H4 (cell line): ENCODE measurements around the gene TTC32. TPM values are rescaled to one million over a fixed set of nuclear protein-coding genes. Genes with fewer than 3 reads are reported as not detected.

Experiments
- DNase-seq: peaks from one replicate; pipeline ENCODE4 v3.0.0-alpha.2; 2015; ENCODE audit warnings: low spot score
- total RNA-seq: library from RNA; depleted of rRNA; stranded (reverse); fragments of >200 nt; shearing (Covaris generic); gene quantifications from 2 replicates; pipeline ENCODE4 v1.2.3, GENCODE V29; 2014

Gene TTC32
- total RNA-seq, 1 experiment from 2014 or later: 3.5 TPM

- no peak for DNase-seq
Measured at GRCh38 chr2:19878268-19879046, 23.3 kb downstream of the TTC32 start.

DNA sequence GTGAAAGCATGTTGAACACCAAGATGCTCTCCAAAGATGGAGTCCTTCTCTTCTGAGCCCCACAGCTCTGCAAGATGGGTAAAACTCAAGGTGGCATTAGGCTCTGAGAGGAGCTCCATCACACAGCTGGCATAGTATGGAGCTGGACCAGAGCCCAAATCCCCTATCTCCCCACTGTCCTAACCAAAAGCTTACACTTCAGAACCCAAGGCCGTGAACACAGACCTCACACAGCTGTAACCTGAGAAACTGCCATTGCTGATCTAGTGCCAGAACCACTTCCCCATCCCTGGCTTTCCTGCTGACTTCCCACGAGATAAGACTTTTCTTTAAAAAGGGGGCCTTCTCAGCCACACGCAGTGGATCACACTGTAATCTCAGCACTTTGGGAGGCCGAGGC, 25.0 kb downstream of the TTC32 start:
- no peak for DNase-seq

DNA sequence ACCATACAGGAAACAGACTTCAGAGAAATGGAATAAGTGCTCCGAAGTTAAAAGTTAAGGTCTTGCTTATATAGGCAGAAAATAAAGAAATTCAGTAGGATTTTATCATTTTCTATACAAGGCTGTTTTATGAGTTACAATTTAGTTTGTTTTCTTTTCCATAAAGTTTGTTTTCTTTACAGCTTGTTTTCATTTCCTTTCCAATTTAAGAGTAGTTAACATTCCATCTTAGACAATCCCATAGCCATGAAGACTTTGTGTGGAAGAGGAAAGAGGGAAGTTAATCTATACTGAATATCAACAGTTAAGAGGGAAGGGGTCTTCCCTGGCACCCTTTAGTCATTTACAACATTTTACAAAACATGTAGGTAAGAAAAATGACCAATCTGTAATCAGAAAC, 26.5 kb downstream of the TTC32 start:
- no peak for DNase-seq

DNA sequence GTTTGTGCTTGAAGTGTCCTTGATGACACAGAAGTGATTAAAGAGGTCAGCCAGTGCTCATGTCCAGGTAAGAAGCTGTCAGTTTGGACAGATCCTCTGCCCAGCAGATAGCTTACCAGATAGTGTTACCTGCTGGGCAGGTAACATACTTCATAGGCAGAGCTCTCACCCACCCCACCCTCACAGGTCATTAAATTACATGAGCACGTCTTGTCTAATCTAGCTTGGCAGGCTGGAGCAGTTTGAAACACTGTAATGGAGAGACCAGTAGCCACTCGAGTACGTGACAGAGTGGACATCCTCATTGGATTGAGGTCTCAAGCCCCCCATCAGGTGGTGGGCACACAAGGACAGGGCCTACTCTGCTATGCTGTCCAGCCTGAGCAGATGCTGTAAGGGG, 27.1 kb downstream of the TTC32 start:
- DNase-seq: no peak

GRCh38 chr2:19873014-19873413, 28.8 kb downstream of the TTC32 start:
- no peak for DNase-seq

GRCh38 chr2:19872302-19872701, 29.5 kb downstream of the TTC32 start:
- DNase-seq: no peak

DNA sequence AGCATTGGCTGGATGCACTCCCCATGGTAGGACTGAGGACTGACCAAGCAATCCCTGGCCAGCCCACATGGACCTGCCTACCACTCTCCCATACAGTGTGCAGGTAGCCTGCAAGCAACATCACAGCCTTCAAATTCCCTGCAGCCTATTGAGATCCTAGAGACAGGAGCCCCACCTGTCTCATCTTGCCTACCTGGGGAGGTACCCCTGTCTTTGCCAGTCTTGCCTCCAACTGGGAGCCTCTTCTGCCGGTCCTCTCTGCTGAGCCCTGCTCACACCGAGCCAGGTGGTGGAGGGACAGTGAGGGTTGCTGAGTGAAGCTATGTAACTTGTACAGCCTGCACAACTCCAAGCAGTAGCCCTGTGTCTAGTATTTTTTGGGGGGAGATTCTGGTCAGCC, 29.9 kb downstream of the TTC32 start:
- DNase-seq: no peak

GRCh38 chr2:19870792-19871191, 31.0 kb downstream of the TTC32 start:
- DNase-seq: no peak

- no peak for DNase-seq
Measured at GRCh38 chr2:19868701-19869580, 32.8 kb downstream of the TTC32 start.

DNA sequence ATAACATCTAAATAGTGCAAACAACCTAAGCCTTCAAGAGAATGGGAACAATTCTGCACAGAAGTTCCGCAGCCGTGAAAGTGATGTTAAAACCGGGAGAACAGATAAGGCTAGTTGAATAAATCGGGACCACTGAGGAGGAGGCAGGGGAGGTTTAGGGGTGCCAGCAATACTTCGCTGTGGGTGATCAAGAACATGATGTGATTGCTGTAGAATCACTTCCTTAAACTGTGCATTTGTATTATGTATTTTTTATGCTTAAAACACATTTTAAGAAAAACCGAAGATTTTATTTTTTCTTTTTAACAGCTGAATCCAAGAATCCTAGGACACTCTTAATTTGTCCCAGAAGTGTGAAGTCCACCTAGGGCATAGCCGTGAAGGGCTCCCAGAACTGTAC, 33.6 kb downstream of the TTC32 start:
- DNase-seq: no peak

- DNase-seq: no peak
Measured at GRCh38 chr2:19866771-19867170, 35.0 kb downstream of the TTC32 start.

GRCh38 chr2:19865151-19865550, 36.6 kb downstream of the TTC32 start:
- no peak for DNase-seq

GRCh38 chr2:19864381-19864780, 37.4 kb downstream of the TTC32 start:
- no peak for DNase-seq

- DNase-seq: peak; percentile 16
Measured at GRCh38 chr2:19863303-19864041, 38.3 kb downstream of the TTC32 start.

DNA sequence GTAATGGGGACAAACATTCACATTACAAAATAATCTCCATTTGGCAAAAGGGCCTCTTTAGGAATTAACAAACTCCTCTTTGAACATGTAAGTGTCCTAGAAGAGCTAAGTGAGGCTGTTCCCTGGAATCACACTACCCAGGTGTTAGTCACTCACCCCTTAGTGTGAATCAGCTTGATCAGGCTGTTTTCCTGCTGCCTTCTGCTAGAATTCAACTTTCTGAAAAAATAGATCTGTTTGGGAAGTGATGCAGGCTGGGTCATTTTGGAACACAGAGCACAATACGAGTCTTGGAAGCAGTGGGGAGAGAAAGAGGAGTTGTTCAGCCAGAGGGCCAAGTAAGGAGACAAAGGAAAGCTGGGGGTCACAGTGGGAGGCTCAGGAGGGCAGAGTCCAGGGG, 40.0 kb downstream of the TTC32 start:
- DNase-seq: no peak

DNA sequence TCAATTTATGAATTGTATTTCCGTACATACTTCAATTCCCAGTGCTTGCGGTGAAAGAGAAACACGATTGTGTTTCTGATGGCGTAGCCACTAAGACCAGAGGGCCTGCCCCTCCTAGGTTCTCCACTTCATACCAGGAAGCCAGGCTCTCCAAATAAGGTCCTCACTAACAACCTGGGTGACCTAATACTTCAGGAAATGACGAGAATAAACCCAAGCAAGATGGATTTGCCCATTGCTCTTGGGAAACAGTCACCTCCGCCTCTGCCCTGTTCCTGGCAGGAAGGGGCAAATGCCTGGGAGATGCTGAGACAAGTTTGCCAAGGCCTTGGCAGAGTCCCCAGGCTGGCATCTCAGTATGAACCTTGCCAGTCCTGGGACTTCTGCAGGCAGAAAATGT, 41.8 kb downstream of the TTC32 start:
- DNase-seq: peak; percentile 7

DNA sequence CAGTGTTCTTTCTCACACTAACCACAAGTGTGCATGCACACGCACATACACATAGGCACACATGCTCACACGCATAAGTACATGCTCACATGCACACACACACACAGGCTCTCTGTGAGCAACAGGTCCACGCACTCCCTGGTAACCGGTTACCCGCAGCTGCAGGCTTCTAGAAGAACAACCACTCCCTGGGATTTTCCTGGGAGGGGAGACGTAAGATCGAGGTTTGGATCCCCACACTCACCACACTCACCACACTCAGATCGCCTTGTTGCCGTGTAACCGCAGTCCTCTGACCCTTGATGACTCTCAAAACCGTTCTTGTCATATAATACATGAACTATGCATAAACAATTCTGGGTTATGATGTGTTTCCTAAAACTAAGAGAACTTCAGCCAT, 42.2 kb downstream of the TTC32 start:
- no peak for DNase-seq

GRCh38 chr2:19857806-19858205, 44.0 kb downstream of the TTC32 start:
- no peak for DNase-seq

- no peak for DNase-seq
Measured at GRCh38 chr2:19857100-19857499, 44.7 kb downstream of the TTC32 start.

GRCh38 chr2:19855542-19856431, 46.0 kb downstream of the TTC32 start:
- no peak for DNase-seq
